Measurements from ENCODE around the gene PADI2.

The PADI2 gene

GRCh38 chr1:17135530-17135929 is 16.3 kb upstream of the PADI2 start:
- DNase-seq (ENCODE audit: low spot score): no peak
- TF ChIP-seq CTCF (IDR thresholded peaks at IDR 0.05; ENCODE audit: borderline replicate concordance, control extremely low read depth, extremely low read depth, insufficient read depth, missing control alignments): no peak
- in situ Hi-C loops (cut with MboI; ENCODE audit: low sequenced_read_pairs, unreplicated experiment): no loop called here

- no peak for DNase-seq (ENCODE audit: low spot score)
- in situ Hi-C loops (cut with MboI; ENCODE audit: low sequenced_read_pairs, unreplicated experiment): no loop called here
- TF ChIP-seq CTCF (IDR thresholded peaks at IDR 0.05; ENCODE audit: borderline replicate concordance, control extremely low read depth, extremely low read depth, insufficient read depth, missing control alignments): no peak
Measured at GRCh38 chr1:17134724-17135123, 15.5 kb upstream of the PADI2 start.

GRCh38 chr1:17134034-17134433 is 14.8 kb upstream of the PADI2 start:
- no peak for TF ChIP-seq CTCF (IDR thresholded peaks at IDR 0.05; ENCODE audit: borderline replicate concordance, control extremely low read depth, extremely low read depth, insufficient read depth, missing control alignments)
- in situ Hi-C loops (cut with MboI; ENCODE audit: low sequenced_read_pairs, unreplicated experiment): no loop called here
- no peak for DNase-seq (ENCODE audit: low spot score)

GRCh38 chr1:17130138-17130635 is 10.9 kb upstream of the PADI2 start:
- DNase-seq (ENCODE audit: low spot score): no peak
- in situ Hi-C loops (cut with MboI; ENCODE audit: low sequenced_read_pairs, unreplicated experiment): no loop called here
- TF ChIP-seq CTCF (IDR thresholded peaks at IDR 0.05; ENCODE audit: borderline replicate concordance, control extremely low read depth, extremely low read depth, insufficient read depth, missing control alignments): no peak

GRCh38 chr1:17128361-17128760 is 9.1 kb upstream of the PADI2 start:
- in situ Hi-C loops (cut with MboI; ENCODE audit: low sequenced_read_pairs, unreplicated experiment): loop anchor here (5.0 kb wide), 1 partner anchor 104 kb away; no protein-coding TSS in a partner anchor
- no peak for TF ChIP-seq CTCF (IDR thresholded peaks at IDR 0.05; ENCODE audit: borderline replicate concordance, control extremely low read depth, extremely low read depth, insufficient read depth, missing control alignments)
- no peak for DNase-seq (ENCODE audit: low spot score)

GRCh38 chr1:17125756-17126237 is 6.5 kb upstream of the PADI2 start:
- TF ChIP-seq CTCF (IDR thresholded peaks at IDR 0.05; ENCODE audit: borderline replicate concordance, control extremely low read depth, extremely low read depth, insufficient read depth, missing control alignments): peak; percentile 89
- DNase-seq (ENCODE audit: low spot score): peak; percentile 91
- in situ Hi-C loops (cut with MboI; ENCODE audit: low sequenced_read_pairs, unreplicated experiment): loop anchor here (5.0 kb wide), 1 partner anchor 107 kb away; no protein-coding TSS in a partner anchor

Data from GM13976 (cell line).